Epithelial cell of esophagus (primary cell): ENCODE results near the gene HOXB6.

ENCODE experiments used
- DNase-seq: peaks from one replicate; pipeline ENCODE4 v3.0.0; 2010; ENCODE audit warnings: low read depth
- H3K4me3 ChIP-seq: 2 replicates; pipeline ENCODE4 v1.5.1; 2011; ENCODE audit warnings: mild to moderate bottlenecking, low read length, control low read depth
- CTCF ChIP-seq: IDR thresholded peaks from 2 replicates; pipeline ENCODE4 v1.5.1; 2011; ENCODE audit warnings: low read depth, mild to moderate bottlenecking, low read length, control low read depth, inconsistent platforms; ENCODE audit not compliant: insufficient read depth; ENCODE audit errors: missing control alignments

The HOXB6 gene

GRCh38 chr17:48586355-48587258 is 18.2 kb downstream of the HOXB6 start:
- no peak for TF ChIP-seq CTCF
- H3K4me3 ChIP-seq = no peak overlapping the region
- no peak for DNase-seq

- DNase-seq = no peak
- H3K4me3 ChIP-seq = no peak overlapping the region
- no peak for TF ChIP-seq CTCF
Observed at GRCh38 chr17:48584223-48584741, 20.5 kb downstream of the HOXB6 start.

- H3K4me3 ChIP-seq = no peak overlapping the region
Observed at GRCh38 chr17:48583708-48584222, 21.0 kb downstream of the HOXB6 start.

GRCh38 chr17:48582750-48583069 is 22.1 kb downstream of the HOXB6 start:
- no peak for DNase-seq
- no peak for TF ChIP-seq CTCF
- no peak overlapping the region for H3K4me3 ChIP-seq

More at GRCh38 chr17:48583708-48584222, 21.0 kb downstream of the HOXB6 start:
- TF ChIP-seq CTCF = no peak
- no peak for DNase-seq

- no peak overlapping the region for H3K4me3 ChIP-seq
- DNase-seq = no peak
- no peak for TF ChIP-seq CTCF
Observed at GRCh38 chr17:48579760-48580554, 24.8 kb downstream of the HOXB6 start.

- H3K4me3 ChIP-seq = no peak overlapping the region
- no peak for TF ChIP-seq CTCF
- no peak for DNase-seq
Observed at GRCh38 chr17:48579471-48579759, 25.4 kb downstream of the HOXB6 start.
